Large intestine (tissue), 3 donors: ENCODE measurements around the gene TTC7B. TPM values are rescaled to one million over a fixed set of nuclear protein-coding genes. Genes with fewer than 3 reads are reported as not detected.

ENCODE experiments used
- DNase-seq, 2 donors: peaks; one replicate each; pipeline versions ENCODE4 v3.0.0 to v3.0.0-alpha.2; 2013
- H3K27ac ChIP-seq: one replicate; pipeline ENCODE4 v1.5.1; 2013; ENCODE audit warnings: low read length
- H3K27me3 ChIP-seq: 2 replicates; pipeline ENCODE4 v1.6.1; 2013; ENCODE audit warnings: low read length; ENCODE audit not compliant: control insufficient read depth, insufficient read depth
- H3K36me3 ChIP-seq: 2 replicates; pipeline ENCODE4 v1.6.1; 2013; ENCODE audit warnings: low read length; ENCODE audit not compliant: control insufficient read depth, insufficient read depth
- H3K4me1 ChIP-seq: one replicate; pipeline ENCODE4 v1.6.1; 2013; ENCODE audit warnings: low read length; ENCODE audit not compliant: control insufficient read depth, insufficient read depth
- H3K4me3 ChIP-seq: one replicate; pipeline ENCODE4 v1.5.1; 2013; ENCODE audit warnings: low read length
- H3K9me3 ChIP-seq: one replicate; pipeline ENCODE4 v1.6.1; 2013; ENCODE audit warnings: mild to moderate bottlenecking, low read depth, low read length, moderate library complexity; ENCODE audit not compliant: control insufficient read depth
- WGBS: methylation state at CpG from one replicate; pipeline ENCODE4 v1.1.5; 2013; ENCODE audit warnings: low lambda C conversion rate; ENCODE audit not compliant: insufficient coverage; 5-methylcytosine and 5-hydroxymethylcytosine counted together
- polyA plus RNA-seq: library from polyadenylated mRNA; unstranded; fragments of 120-200 nt; gene quantifications from one replicate; pipeline ENCODE4 v1.2.1, GENCODE V29; 2013

The TTC7B gene
- polyA plus RNA-seq, 1 donor, result 12.2 TPM

- no peaks in the 10 kb centered on the region for H3K36me3 ChIP-seq
- WGBS, result no CpG with 5 or more reads among the region's 4 CpGs
- no peaks in the 10 kb centered on the region for H3K27me3 ChIP-seq
- H3K9me3 ChIP-seq, result no peaks in the 10 kb centered on the region
- H3K4me1 ChIP-seq, result peaks cover 3% of the 10 kb centered on the region
- DNase-seq, result no peak
- no peak overlapping the region for H3K27ac ChIP-seq
- no peak overlapping the region for H3K4me3 ChIP-seq
These were observed 119.5 kb downstream of the TTC7B start for GRCh38 chr14:90696720-90697119.

- WGBS, result 80% methylated on average over 1 of the region's 12 CpGs
These were observed 120.1 kb downstream of the TTC7B start for GRCh38 chr14:90695997-90696660.

DNA sequence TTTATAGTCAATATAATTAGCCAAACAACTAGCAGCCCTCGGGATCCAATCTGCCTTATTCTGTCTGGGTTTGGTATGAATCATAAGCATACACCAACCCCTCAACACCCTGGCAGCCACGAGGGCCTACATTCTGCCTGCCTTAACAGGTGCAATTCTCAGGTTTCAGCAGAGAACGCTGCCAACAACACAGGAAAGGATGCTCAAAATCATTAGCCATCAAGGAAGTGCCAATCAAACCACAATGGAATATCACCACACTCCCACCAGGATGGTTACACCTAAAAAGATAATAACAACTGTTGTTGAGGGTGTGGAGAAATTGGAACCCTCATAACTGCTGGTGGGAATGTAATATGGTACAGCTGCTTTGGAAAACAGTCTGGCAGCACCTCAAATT is 122.8 kb downstream of the TTC7B start:
- no peak for DNase-seq
- peaks cover 3% of the 10 kb centered on the region for H3K4me1 ChIP-seq
- no peak overlapping the region for H3K27ac ChIP-seq
- no peaks in the 10 kb centered on the region for H3K27me3 ChIP-seq
- WGBS, result no CpG with 5 or more reads among the region's 3 CpGs
- H3K9me3 ChIP-seq, result no peaks in the 10 kb centered on the region
- H3K36me3 ChIP-seq, result no peaks in the 10 kb centered on the region
- H3K4me3 ChIP-seq, result no peak overlapping the region

More at GRCh38 chr14:90695997-90696660, 120.1 kb downstream of the TTC7B start:
- H3K4me1 ChIP-seq, result peaks cover 3% of the 10 kb centered on the region
- no peaks in the 10 kb centered on the region for H3K9me3 ChIP-seq
- H3K4me3 ChIP-seq, result no peak overlapping the region
- no peak for DNase-seq
- no peaks in the 10 kb centered on the region for H3K27me3 ChIP-seq
- H3K27ac ChIP-seq, result no peak overlapping the region
- no peaks in the 10 kb centered on the region for H3K36me3 ChIP-seq

- Histone ChIP-seq H3K4me3 (no peak overlapping the region), H3K4me1 (peaks cover 3% of the 10 kb centered on the region), H3K9me3 (no peaks in the 10 kb centered on the region), H3K27me3 (no peaks in the 10 kb centered on the region), H3K27ac (no peak overlapping the region), H3K36me3 (no peaks in the 10 kb centered on the region)
- no CpG with 5 or more reads among the region's 1 CpG for WGBS
- no peak for DNase-seq
These were observed 123.4 kb downstream of the TTC7B start for GRCh38 chr14:90692826-90693225.

GRCh38 chr14:90692061-90692460 is 124.2 kb downstream of the TTC7B start:
- Histone ChIP-seq H3K27me3 (no peaks in the 10 kb centered on the region), H3K27ac (no peak overlapping the region), H3K36me3 (no peaks in the 10 kb centered on the region), H3K4me1 (no peaks in the 10 kb centered on the region), H3K4me3 (no peak overlapping the region), H3K9me3 (no peaks in the 10 kb centered on the region)
- no peak for DNase-seq
- 80% methylated on average over 1 of the region's 2 CpGs for WGBS

- Histone ChIP-seq H3K27me3 (no peaks in the 10 kb centered on the region), H3K4me3 (no peak overlapping the region), H3K27ac (no peak overlapping the region), H3K9me3 (no peaks in the 10 kb centered on the region), H3K4me1 (no peaks in the 10 kb centered on the region), H3K36me3 (no peaks in the 10 kb centered on the region)
- no CpG with 5 or more reads among the region's 2 CpGs for WGBS
- no peak for DNase-seq
These were observed 124.6 kb downstream of the TTC7B start for GRCh38 chr14:90691627-90692026.

GRCh38 chr14:90687680-90688079 is 128.6 kb downstream of the TTC7B start:
- H3K27ac ChIP-seq, result no peak overlapping the region

GRCh38 chr14:90682615-90683014 is 133.6 kb downstream of the TTC7B start:
- WGBS, result no CpG with 5 or more reads among the region's 7 CpGs
- H3K4me1 ChIP-seq, result no peaks in the 10 kb centered on the region
- H3K27me3 ChIP-seq, result no peaks in the 10 kb centered on the region
- H3K36me3 ChIP-seq, result peaks cover 2% of the 10 kb centered on the region
- no peak for DNase-seq
- H3K27ac ChIP-seq, result no peak overlapping the region
- no peak overlapping the region for H3K4me3 ChIP-seq
- no peaks in the 10 kb centered on the region for H3K9me3 ChIP-seq

More at GRCh38 chr14:90687680-90688079, 128.6 kb downstream of the TTC7B start:
- no peak for DNase-seq
- Histone ChIP-seq H3K36me3 (peaks cover 2% of the 10 kb centered on the region), H3K4me3 (no peak overlapping the region), H3K27me3 (no peaks in the 10 kb centered on the region), H3K9me3 (no peaks in the 10 kb centered on the region), H3K4me1 (no peaks in the 10 kb centered on the region)
- WGBS, result 100% methylated on average over 2 of the region's 5 CpGs

- H3K4me1 ChIP-seq, result no peaks in the 10 kb centered on the region
- no peak overlapping the region for H3K27ac ChIP-seq
- no peaks in the 10 kb centered on the region for H3K9me3 ChIP-seq
- DNase-seq, result no peak
- H3K36me3 ChIP-seq, result peaks cover 2% of the 10 kb centered on the region
- no peaks in the 10 kb centered on the region for H3K27me3 ChIP-seq
- WGBS, result no CpG with 5 or more reads among the region's 3 CpGs
- H3K4me3 ChIP-seq, result no peak overlapping the region
These were observed 134.3 kb downstream of the TTC7B start for GRCh38 chr14:90681929-90682328.

GRCh38 chr14:90678846-90679362 is 137.3 kb downstream of the TTC7B start:
- H3K27ac ChIP-seq, result no peak overlapping the region
- H3K27me3 ChIP-seq, result no peaks in the 10 kb centered on the region
- H3K4me3 ChIP-seq, result no peak overlapping the region
- H3K4me1 ChIP-seq, result no peaks in the 10 kb centered on the region
- H3K9me3 ChIP-seq, result no peaks in the 10 kb centered on the region
- H3K36me3 ChIP-seq, result peaks cover 2% of the 10 kb centered on the region
- DNase-seq, result no peak
- 100% methylated on average over 2 of the region's 6 CpGs for WGBS

- H3K27me3 ChIP-seq, result no peaks in the 10 kb centered on the region
- H3K4me1 ChIP-seq, result no peaks in the 10 kb centered on the region
- 100% methylated on average over 1 of the region's 1 CpG for WGBS
- DNase-seq, result no peak
- no peak overlapping the region for H3K4me3 ChIP-seq
- no peaks in the 10 kb centered on the region for H3K9me3 ChIP-seq
- no peaks in the 10 kb centered on the region for H3K36me3 ChIP-seq
- H3K27ac ChIP-seq, result no peak overlapping the region
These were observed 137.8 kb downstream of the TTC7B start for GRCh38 chr14:90678420-90678819.
